Skeletal muscle tissue (tissue), 4 donors: ENCODE results near the gene UCP3. TPM values are rescaled to one million over a fixed set of nuclear protein-coding genes. Genes with fewer than 3 reads are reported as not detected.

Source experiments
- H3K27ac ChIP-seq: one replicate; pipeline ENCODE4 v1.7.0; 2013; ENCODE audit warnings: mild to moderate bottlenecking, low read depth, low read length, inconsistent platforms
- H3K27me3 ChIP-seq, 3 donors: one replicate each; pipeline ENCODE4 v1.7.0; 2013; ENCODE audit warnings: low read length in 3 of 3; ENCODE audit not compliant: control insufficient read depth in 3 of 3, insufficient read depth in 3 of 3
- H3K36me3 ChIP-seq, 3 donors: one replicate each; pipeline ENCODE4 v1.7.0; 2013; ENCODE audit warnings: low read length in 3 of 3; ENCODE audit not compliant: control insufficient read depth in 3 of 3, insufficient read depth in 3 of 3
- H3K4me1 ChIP-seq, 3 donors: one replicate each; pipeline ENCODE4 v1.7.0; 2013; ENCODE audit warnings: low read length in 3 of 3, mild to moderate bottlenecking in 3 of 3; ENCODE audit not compliant: control insufficient read depth in 3 of 3, insufficient read depth in 3 of 3
- H3K4me3 ChIP-seq, 3 donors: one replicate each; pipeline ENCODE4 v1.7.0; 2013; ENCODE audit warnings: low read length in 3 of 3
- H3K9ac ChIP-seq, 3 donors: one replicate each; pipeline ENCODE4 v1.7.0; 2013; ENCODE audit warnings: low read length in 3 of 3, mild to moderate bottlenecking in 3 of 3, moderate library complexity in 2 of 3, low read depth in 1 of 3
- H3K9me3 ChIP-seq, 3 donors: one replicate each; pipeline ENCODE4 v1.7.0; 2013; ENCODE audit warnings: low read length in 3 of 3; ENCODE audit not compliant: control insufficient read depth in 3 of 3
- total RNA-seq: library from RNA; depleted of rRNA; stranded (reverse); fragments of >200 nt; gene quantifications from one replicate; pipeline ENCODE4 v1.2.3, GENCODE V29; 2014
- donor health status: Osteomylitis.

Gene UCP3
- total RNA-seq, 1 donor from 2014 or later = 1.6 TPM

- Histone ChIP-seq H3K4me1 (peaks cover 0 to 4% (median 3%) of the 10 kb centered on the region in 3 donors), H3K27ac (no peak overlapping the region), H3K4me3 (no peak overlapping the region), H3K36me3 (no peaks in the 10 kb centered on the region), H3K9me3 (no peaks in the 10 kb centered on the region), H3K27me3 (peaks cover 0 to 26% (median 7%) of the 10 kb centered on the region in 3 donors), H3K9ac (no peak overlapping the region)
Measured at GRCh38 chr11:73958521-73959141, 50.3 kb downstream of the UCP3 start.

GRCh38 chr11:73957654-73958361, 51.1 kb downstream of the UCP3 start:
- no peaks in the 10 kb centered on the region for H3K36me3 ChIP-seq
- H3K4me3 ChIP-seq = no peak overlapping the region
- H3K27ac ChIP-seq = no peak overlapping the region

GRCh38 chr11:73956876-73957653, 51.8 kb downstream of the UCP3 start:
- no peaks in the 10 kb centered on the region for H3K36me3 ChIP-seq
- H3K4me3 ChIP-seq = no peak overlapping the region
- H3K27me3 ChIP-seq = peaks cover 0 to 26% (median 7%) of the 10 kb centered on the region in 3 donors
- no peaks in the 10 kb centered on the region for H3K9me3 ChIP-seq
- H3K4me1 ChIP-seq = no peaks in the 10 kb centered on the region
- no peak overlapping the region for H3K9ac ChIP-seq
- no peak overlapping the region for H3K27ac ChIP-seq

More at GRCh38 chr11:73957654-73958361, 51.1 kb downstream of the UCP3 start:
- H3K27me3 ChIP-seq = peaks cover 0 to 26% (median 7%) of the 10 kb centered on the region in 3 donors
- no peak overlapping the region for H3K9ac ChIP-seq
- H3K4me1 ChIP-seq = no peaks in the 10 kb centered on the region
- H3K9me3 ChIP-seq = no peaks in the 10 kb centered on the region

DNA sequence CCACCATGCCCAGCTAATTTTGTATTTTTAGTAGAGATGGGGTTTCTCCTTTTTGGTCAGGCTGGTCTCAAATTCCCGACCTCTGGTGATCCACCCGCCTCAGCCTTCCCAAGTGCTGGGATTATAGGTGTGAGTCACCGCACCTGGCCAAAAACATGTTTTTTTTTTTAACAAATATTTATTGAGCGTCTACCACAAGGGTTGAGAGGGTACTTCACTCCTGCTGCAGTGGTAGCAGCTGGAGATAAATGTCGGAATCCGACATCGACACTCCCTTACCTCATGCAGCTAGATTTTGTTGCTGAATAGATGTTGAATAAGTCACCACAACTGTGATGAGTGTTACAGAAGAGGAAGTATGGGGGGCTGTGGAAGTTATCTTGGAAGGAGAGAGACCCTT, 57.1 kb downstream of the UCP3 start:
- Histone ChIP-seq H3K27me3 (peaks cover 0 to 8% (median under 1%) of the 10 kb centered on the region in 3 donors), H3K4me3 (no peak overlapping the region), H3K36me3 (no peaks in the 10 kb centered on the region), H3K9me3 (no peaks in the 10 kb centered on the region), H3K4me1 (no peaks in the 10 kb centered on the region), H3K27ac (no peak overlapping the region), H3K9ac (no peak overlapping the region)

DNA sequence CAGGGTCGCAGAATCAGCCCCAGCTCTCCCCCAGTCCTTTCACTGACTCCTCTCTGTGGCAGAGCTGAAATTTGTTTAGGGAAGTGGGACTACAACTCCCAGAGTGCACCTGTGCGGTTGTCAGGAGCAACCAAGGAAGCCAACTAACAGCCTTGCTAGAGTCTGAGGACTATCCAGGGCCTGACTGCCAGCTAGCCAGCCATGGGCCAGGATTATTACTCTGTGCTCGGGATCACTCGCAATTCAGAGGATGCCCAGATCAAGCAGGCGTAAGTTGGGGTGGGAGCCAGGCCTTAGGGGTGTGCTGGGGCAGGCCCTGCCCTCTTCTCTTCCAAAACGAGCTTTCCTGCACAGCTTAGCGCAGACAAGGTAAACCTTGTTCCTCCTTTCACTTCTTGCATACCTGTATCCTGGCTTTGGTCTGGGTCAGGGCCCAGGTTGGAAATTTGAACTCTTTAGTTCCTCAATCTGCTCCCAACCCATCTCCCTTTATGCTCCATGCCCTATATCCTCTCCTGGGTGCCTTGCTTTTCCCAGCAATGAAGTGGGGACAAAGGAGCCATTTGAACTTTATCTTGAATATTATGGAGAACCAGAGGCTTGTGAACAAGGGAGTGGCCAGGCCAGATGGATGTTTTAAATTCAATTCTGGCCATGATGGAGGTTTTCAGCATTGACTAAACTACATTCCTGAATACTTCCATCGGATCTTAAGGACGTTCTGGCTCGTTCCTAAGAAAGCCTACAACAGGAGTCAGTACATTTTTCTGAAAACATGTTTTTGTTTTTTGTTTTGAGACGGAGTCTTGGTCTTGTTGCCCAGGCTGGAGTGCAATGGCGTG, 57.8 kb downstream of the UCP3 start, which contains the start of gene DNAJB13:
Gene DNAJB13 (plus strand): TSS at position 158 of the 842 bp plus-strand sequence. CDS start 44 bp downstream, at position 202.
- no peak within 1 kb of the TSS for H3K9ac ChIP-seq

More for the DNA sequence above, 57.8 kb downstream of the UCP3 start, which contains the start of gene DNAJB13:
- no peaks in the 10 kb centered on the region for H3K9me3 ChIP-seq
- peaks cover 0 to under 1% (median 0%) of the 10 kb centered on the region in 3 donors for H3K27me3 ChIP-seq
- H3K36me3 ChIP-seq = no peaks in the 10 kb centered on the region
- H3K4me1 ChIP-seq = no peaks in the 10 kb centered on the region
- no peak within 1 kb of the TSS for H3K4me3 ChIP-seq
- no peak within 1 kb of the TSS for H3K27ac ChIP-seq

Other genes with a start within 250 kb of the UCP3 start
- 87.2 TPM for gene RAB6A, start 248.0 kb downstream of the UCP3 start, total RNA-seq
- 25.6 TPM for gene MRPL48, start 221.2 kb downstream of the UCP3 start, total RNA-seq
- gene COA4, start 132.2 kb downstream of the UCP3 start, total RNA-seq = 73.1 TPM
- 17.2 TPM for gene PAAF1, start 132.1 kb downstream of the UCP3 start, total RNA-seq
- gene DNAJB13, start 58.1 kb downstream of the UCP3 start, total RNA-seq = not detected
- 25.1 TPM for gene UCP2, start 26.2 kb downstream of the UCP3 start, total RNA-seq
- gene C2CD3, start 161.9 kb upstream of the UCP3 start, total RNA-seq = 13.6 TPM
- gene PPME1, start 162.2 kb upstream of the UCP3 start, total RNA-seq = 18.3 TPM